Activated CD4-positive, alpha-beta T cell treated with anti-CD3 and anti-CD28 coated beads, Interleukin-2, amount 10 ng/mL, durations not matched to agents 24 days and 14 days (primary cell): Measurements from ENCODE around the gene NAT8L. TPM values are rescaled to one million over a fixed set of nuclear protein-coding genes. Genes with fewer than 3 reads are reported as not detected.

ENCODE experiments used
- DNase-seq: peaks from one replicate; pipeline ENCODE4 v3.0.0; 2022
- H3K27ac Mint-ChIP-seq: one replicate; pipeline ENCODE4 v1.8.0; 2022; ENCODE audit warnings: mild to moderate bottlenecking, mixed read lengths
- H3K27me3 Mint-ChIP-seq: one replicate; pipeline ENCODE4 v1.8.0; 2022; ENCODE audit warnings: mixed read lengths
- H3K36me3 Mint-ChIP-seq: one replicate; pipeline ENCODE4 v1.8.0; 2022; ENCODE audit warnings: low read depth, mild to moderate bottlenecking, mixed read lengths
- H3K4me1 Mint-ChIP-seq: one replicate; pipeline ENCODE4 v1.8.0; 2021; ENCODE audit warnings: mixed read lengths
- H3K4me3 Mint-ChIP-seq: one replicate; pipeline ENCODE4 v1.8.0; 2022; ENCODE audit warnings: mild to moderate bottlenecking, moderate library complexity, mixed read lengths
- H3K9me3 Mint-ChIP-seq: one replicate; pipeline ENCODE4 v1.8.0; 2021; ENCODE audit warnings: mixed read lengths
- intact Hi-C: fragments of 100-400 bp; cut with micrococcal nuclease; formaldehyde crosslinking; loops from one replicate; pipeline ENCODE4 v1.15.1; 2023
- total RNA-seq: library from RNA; stranded (reverse); gene quantifications from 2 replicates; pipeline ENCODE4 v1.2.3, GENCODE V29; 2022

The NAT8L gene
- total RNA-seq, 1 donor from 2014 or later: 7.3 TPM

DNA sequence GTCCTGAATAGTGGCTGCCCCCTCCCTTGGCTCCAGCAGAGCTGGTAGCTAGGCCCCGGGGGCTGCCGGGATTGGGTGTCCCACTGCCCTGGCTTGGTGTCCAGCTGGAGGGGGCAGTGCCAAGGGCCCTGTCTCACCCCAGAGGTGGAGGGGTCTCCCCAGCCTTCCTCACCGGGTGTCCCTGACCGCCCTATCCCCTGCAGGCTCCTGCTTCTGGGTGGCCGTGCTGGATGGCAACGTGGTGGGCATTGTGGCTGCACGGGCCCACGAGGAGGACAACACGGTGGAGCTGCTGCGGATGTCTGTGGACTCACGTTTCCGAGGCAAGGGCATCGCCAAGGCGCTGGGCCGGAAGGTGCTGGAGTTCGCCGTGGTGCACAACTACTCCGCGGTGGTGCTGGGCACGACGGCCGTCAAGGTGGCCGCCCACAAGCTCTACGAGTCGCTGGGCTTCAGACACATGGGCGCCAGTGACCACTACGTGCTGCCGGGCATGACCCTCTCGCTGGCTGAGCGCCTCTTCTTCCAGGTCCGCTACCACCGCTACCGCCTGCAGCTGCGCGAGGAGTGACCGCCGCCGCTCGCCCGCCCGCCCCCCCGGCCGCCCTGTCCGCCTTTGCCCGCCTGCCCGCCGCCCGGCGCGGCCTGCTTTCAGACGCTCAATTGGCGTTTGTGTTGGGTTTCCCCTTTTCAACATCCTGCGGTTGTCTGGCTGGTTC lies 4.6 kb downstream of the NAT8L start:
- H3K36me3 Mint-ChIP-seq: peaks cover 2% of the 10 kb centered on the region
- H3K4me1 Mint-ChIP-seq: no peaks in the 10 kb centered on the region
- H3K9me3 Mint-ChIP-seq: no peaks in the 10 kb centered on the region
- no peak overlapping the region for H3K27ac Mint-ChIP-seq
- H3K27me3 Mint-ChIP-seq: peaks cover 2% of the 10 kb centered on the region
- no peak overlapping the region for H3K4me3 Mint-ChIP-seq
- intact Hi-C loops: no loop called here
- DNase-seq: no peak

DNA sequence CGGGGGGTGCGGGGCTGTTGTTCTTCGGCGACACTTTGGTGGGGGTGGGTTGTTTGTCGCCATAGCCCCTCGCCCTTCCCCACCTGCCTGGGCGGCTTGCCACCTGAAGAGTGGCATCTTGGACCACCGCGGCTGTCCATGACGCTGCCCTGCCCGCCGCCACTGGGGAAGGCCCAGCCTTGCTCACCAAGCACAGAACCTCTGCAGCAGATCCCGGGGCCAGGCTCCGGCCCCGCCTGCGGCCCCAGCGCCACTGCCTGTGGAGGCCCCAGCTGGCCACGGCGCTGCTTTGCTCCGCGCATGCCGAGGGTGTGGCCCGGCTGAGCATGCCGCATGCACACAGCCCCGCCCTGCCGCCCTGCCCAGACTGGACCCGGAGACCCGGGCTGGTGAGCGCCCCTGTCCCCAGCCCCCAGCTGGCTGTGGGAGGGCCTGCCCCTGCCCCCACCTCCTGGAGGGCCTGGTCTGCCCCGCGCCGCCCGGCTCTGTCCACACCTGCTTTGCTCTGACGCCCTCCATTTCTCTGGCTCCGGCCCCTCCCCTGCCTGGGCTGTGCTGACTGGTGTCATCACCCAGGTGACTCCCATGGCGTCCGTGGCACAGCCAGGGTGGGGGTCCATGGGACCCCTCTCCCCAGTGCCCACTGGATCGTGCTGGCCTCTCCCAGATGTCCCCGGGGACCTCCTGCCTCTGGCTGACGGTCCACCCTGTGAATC lies 5.3 kb downstream of the NAT8L start:
- peaks cover 2% of the 10 kb centered on the region for H3K36me3 Mint-ChIP-seq
- no peak overlapping the region for H3K27ac Mint-ChIP-seq
- H3K4me3 Mint-ChIP-seq: no peak overlapping the region
- H3K4me1 Mint-ChIP-seq: no peaks in the 10 kb centered on the region
- no peak for DNase-seq
- intact Hi-C loops: no loop called here
- H3K27me3 Mint-ChIP-seq: peaks cover 2% of the 10 kb centered on the region
- H3K9me3 Mint-ChIP-seq: no peaks in the 10 kb centered on the region

DNA sequence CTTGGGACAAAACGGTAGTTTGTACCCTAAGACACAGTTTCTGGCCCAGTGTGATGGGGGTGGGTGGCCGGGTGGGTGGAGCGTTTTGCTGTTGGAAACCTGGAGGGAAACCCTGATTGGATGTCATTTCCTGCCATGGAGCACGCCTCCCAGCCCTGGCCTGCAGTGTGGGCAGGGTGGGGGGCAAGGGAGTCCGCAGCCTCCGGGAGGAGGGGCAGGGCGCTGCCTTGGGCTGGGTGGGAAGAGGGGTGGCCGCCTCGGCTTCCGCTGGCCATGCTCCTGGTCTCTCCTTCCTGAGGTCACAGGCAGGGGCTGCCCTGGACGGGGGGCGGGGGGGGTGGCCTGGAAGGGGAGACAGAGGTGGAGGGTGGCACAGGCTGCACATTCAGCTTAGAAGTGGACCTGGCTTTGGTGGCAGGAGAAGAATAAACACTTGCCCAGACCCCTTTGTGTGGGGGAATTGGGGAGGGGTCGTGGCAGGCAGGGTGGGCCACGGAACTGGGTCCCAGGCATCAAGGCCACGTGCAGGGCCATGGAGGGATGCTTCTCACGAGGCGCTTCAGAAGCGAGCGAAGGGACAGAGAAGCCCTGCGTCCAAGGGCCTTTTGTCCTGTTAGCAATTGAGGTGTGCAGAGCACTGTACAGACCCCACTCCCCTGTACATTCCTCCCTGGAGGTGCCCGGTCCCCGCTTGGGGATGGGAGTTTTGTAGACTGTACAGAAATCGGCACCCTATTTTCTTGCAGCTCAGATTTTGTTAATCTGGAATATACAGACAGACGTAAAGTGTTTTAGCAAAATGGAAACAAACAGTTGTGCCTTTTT lies 6.2 kb downstream of the NAT8L start:
- Mint-ChIP-seq H3K9me3 (no peaks in the 10 kb centered on the region), H3K4me3 (no peak overlapping the region), H3K4me1 (no peaks in the 10 kb centered on the region), H3K36me3 (peaks cover 2% of the 10 kb centered on the region), H3K27me3 (peaks cover 2% of the 10 kb centered on the region), H3K27ac (no peak overlapping the region)
- intact Hi-C loops: no loop called here
- DNase-seq: no peak

DNA sequence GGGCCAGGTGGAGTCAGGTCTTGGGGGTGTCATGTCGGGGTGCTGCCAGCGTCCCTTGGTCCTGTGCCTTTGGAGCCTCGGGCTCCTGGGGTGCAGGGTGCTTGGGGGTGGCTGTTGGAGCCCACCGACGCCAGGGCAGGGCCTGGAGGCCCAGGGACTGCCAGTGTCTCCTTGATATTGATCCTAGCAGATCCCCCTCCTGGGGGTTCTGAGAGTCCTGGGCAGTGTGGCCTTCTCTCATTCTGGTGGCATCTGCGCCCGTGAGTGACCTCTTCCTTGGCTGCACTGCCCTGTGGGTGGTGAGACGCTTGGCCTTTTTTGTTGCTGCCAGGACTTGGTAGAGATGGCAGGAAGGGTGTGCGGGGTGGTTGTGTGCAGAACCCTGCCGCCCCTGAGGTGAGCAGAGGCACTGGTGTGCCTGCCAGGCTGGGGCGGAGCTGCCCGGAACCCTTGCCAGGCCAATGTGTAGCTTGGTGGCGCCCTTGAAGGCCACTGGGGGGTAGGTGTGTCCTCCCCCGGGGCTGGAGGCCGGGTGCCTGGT lies 7.0 kb downstream of the NAT8L start:
- no peaks in the 10 kb centered on the region for H3K9me3 Mint-ChIP-seq

DNA sequence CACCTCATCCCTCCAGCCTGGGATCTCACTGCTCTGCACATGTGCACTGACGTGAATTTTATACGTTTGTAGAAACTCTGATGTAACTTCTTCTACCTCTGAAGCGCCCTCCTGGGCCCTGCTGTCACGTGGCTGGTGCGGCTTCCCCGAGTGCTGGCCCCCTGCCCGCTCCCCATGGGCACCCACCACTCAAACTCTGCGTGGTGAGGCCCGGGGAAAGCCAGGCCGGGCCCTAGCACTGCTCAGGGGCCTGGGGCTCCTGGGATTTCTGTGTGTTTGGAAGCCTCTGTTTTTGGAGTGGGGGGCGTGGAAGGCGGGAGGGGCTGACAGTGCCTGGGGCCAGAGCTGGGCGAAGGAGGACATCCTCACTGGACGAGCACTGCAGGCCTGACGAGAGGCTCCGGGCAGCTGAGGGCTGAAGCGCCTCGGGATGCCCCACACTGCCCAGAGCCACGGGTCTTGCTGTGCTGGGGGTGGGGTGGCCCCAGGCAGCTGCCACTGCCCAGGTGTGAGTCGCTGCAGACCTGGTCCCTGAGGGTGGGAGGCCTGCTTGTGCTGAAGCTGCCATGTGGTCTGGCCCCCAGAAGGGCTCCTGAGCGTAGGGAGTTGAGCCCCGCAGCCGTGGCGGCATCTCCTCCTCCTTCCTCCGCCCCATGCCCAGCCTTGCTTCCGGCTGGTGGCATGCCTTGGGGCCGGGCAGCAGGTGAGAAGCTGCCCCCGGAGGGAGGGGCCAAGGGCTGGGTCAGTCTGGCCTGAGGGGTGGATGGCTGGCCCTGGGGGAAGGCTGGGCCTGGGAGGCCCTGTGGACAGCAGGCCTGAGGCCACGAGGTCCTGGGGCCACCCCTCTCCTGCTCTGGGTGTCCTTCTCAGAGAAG lies 7.7 kb downstream of the NAT8L start:
- Mint-ChIP-seq H3K27ac (no peak overlapping the region), H3K9me3 (no peaks in the 10 kb centered on the region), H3K4me3 (no peak overlapping the region), H3K27me3 (peaks cover 2% of the 10 kb centered on the region), H3K36me3 (peaks cover 2% of the 10 kb centered on the region), H3K4me1 (no peaks in the 10 kb centered on the region)
- intact Hi-C loops: no loop called here
- no peak for DNase-seq

More for the DNA sequence above, 7.0 kb downstream of the NAT8L start:
- no peak for DNase-seq
- intact Hi-C loops: no loop called here
- H3K36me3 Mint-ChIP-seq: peaks cover 2% of the 10 kb centered on the region
- H3K4me1 Mint-ChIP-seq: no peaks in the 10 kb centered on the region
- H3K27me3 Mint-ChIP-seq: peaks cover 2% of the 10 kb centered on the region
- no peak overlapping the region for H3K4me3 Mint-ChIP-seq
- no peak overlapping the region for H3K27ac Mint-ChIP-seq

DNA sequence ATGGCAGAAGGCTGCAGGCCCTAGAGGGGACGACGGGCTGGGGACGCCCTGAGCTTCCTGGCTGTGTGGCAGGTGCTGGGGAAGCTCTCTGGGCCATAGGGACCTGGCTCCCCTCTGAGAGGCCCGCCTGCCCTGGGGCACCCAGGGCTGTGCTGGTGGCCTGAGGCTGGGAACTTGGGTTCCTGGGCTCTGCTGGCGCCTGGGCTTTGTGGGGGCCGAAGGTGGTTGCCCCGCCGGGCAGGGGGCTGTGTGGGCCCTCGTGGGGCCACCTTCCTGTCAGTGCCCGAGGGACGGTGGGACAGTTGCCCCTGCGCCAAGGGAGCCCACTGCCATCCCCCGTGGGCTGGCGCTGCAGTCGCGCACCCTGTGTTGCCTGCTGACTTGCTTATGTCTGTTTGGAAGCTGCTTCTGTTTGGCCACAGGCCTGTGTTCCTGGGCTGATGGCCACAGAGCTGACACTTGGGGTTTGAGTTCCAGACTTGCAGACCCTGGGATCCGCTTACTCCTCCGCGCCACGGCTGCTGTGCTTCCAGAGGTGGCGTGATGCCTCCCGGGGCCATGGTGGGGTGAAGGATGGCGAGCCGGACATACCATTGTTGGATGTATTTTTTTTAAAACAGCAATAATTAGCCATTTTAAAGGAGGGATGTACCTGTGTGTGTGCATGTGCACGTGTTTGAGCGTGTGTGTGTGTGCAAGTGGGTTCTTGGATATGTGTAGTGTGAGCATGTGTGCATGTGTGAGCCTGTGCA lies 8.5 kb downstream of the NAT8L start:
- Mint-ChIP-seq H3K4me1 (no peaks in the 10 kb centered on the region), H3K36me3 (peaks cover 2% of the 10 kb centered on the region), H3K27me3 (no peaks in the 10 kb centered on the region), H3K4me3 (no peak overlapping the region), H3K27ac (no peak overlapping the region), H3K9me3 (no peaks in the 10 kb centered on the region)
- intact Hi-C loops: no loop called here
- no peak for DNase-seq

DNA sequence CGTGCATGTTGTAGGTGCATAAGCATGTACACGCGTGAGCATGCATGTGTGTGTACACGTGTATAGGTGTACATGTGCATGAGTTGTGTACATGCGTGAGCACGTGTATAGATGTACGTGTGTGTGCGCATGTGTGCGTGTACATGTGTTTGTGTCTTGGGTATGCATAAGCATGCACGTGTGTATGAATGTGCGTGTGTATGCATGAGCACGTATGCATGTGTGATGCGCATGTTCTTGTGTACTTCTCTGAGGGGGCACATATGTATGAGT lies 9.0 kb downstream of the NAT8L start:
- intact Hi-C loops: no loop called here
- no peak overlapping the region for H3K4me3 Mint-ChIP-seq
- no peak overlapping the region for H3K27ac Mint-ChIP-seq
- H3K27me3 Mint-ChIP-seq: no peaks in the 10 kb centered on the region
- no peak for DNase-seq
- no peaks in the 10 kb centered on the region for H3K9me3 Mint-ChIP-seq
- H3K36me3 Mint-ChIP-seq: peaks cover 2% of the 10 kb centered on the region
- H3K4me1 Mint-ChIP-seq: no peaks in the 10 kb centered on the region

DNA sequence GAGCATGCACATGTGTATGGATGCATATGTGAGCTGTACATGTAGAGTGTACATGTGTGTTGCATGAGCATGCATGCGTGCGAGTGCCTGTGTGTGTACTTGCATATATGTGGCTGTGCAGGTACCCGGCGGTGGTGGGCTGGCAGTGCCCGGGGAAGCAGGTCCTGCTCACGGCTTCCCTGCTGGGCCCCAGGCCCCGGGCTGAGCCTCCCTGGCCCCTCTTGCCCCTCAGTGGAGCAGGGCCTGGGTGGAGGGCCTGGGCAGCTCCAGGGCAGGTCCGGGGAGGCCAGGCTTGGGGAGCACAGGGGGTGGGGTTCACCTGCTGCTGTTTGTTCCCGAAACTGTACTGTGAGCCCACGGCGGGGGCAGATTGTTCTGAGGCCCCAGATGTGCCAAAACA lies 9.4 kb downstream of the NAT8L start:
- H3K4me3 Mint-ChIP-seq: no peak overlapping the region
- intact Hi-C loops: no loop called here

DNA sequence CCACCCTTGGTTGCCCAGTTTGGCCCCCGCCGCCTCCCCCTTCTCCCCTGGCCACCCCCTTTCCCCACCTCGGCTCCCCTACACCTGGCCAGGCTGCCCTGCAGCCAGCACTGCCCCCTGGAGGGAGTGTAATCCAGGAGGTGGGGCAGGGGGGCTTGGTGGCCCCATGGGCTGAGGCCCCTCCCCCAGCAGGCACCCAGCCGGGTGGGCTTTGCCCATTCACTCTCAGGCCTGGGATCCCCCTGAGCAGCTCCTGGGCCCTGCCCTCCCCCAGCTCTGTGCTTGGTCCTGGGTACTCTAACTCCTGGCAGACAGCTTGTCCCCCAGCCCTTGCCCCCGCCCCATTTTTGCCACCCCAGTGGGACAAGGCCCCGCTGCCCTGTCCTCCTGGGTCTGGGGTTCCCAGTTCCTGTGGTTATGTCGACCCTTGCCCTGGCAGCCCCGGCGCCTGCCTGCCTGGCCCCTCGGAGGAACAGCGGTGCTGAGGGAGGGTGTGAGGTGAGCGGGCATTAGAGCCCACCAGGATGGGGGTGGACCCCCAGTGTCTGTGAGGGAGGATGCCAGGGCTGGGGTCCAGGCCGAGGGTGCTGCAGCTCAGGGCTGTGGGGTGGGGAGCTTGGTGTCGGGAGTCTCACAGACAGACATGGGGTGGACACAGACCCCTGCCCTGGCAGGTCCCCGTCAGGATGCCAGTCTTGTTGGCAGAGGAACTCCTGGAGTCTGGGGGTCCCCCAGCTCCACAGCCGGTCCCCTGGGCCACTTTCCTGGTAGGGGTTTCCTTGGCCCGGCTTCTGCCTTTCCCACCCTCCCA lies 10.2 kb downstream of the NAT8L start:
- DNase-seq: no peak
- Mint-ChIP-seq H3K36me3 (peaks cover 2% of the 10 kb centered on the region), H3K27ac (no peak overlapping the region), H3K4me3 (no peak overlapping the region), H3K27me3 (no peaks in the 10 kb centered on the region), H3K9me3 (no peaks in the 10 kb centered on the region), H3K4me1 (no peaks in the 10 kb centered on the region)
- intact Hi-C loops: no loop called here

More for the DNA sequence above, 9.4 kb downstream of the NAT8L start:
- no peaks in the 10 kb centered on the region for H3K27me3 Mint-ChIP-seq
- peaks cover 2% of the 10 kb centered on the region for H3K36me3 Mint-ChIP-seq
- no peak for DNase-seq
- H3K27ac Mint-ChIP-seq: no peak overlapping the region
- H3K9me3 Mint-ChIP-seq: no peaks in the 10 kb centered on the region
- H3K4me1 Mint-ChIP-seq: no peaks in the 10 kb centered on the region

DNA sequence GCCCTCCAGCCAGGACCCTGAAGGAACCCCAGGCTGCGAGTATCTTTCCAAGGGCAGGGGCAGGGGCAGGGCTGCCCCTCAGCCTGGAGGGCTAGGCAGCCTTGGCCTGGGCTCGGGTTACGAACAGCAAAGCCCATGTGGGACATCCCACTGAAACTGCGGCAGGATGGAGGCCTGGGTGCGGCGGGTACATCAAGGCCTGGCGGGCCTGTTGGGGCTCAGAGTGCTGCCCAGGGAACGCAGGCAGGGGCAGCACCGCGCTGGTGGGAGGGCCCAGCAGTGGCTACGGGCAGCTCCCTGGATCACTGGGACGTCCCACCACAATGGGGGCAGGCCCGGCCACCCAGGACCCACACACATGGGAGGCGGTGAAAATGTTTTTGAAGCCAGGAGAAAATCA lies 10.9 kb downstream of the NAT8L start:
- H3K4me3 Mint-ChIP-seq: no peak overlapping the region
- no peaks in the 10 kb centered on the region for H3K4me1 Mint-ChIP-seq
- intact Hi-C loops: no loop called here
- DNase-seq: no peak
- H3K27me3 Mint-ChIP-seq: no peaks in the 10 kb centered on the region
- H3K27ac Mint-ChIP-seq: no peak overlapping the region
- H3K36me3 Mint-ChIP-seq: no peaks in the 10 kb centered on the region
- no peaks in the 10 kb centered on the region for H3K9me3 Mint-ChIP-seq

DNA sequence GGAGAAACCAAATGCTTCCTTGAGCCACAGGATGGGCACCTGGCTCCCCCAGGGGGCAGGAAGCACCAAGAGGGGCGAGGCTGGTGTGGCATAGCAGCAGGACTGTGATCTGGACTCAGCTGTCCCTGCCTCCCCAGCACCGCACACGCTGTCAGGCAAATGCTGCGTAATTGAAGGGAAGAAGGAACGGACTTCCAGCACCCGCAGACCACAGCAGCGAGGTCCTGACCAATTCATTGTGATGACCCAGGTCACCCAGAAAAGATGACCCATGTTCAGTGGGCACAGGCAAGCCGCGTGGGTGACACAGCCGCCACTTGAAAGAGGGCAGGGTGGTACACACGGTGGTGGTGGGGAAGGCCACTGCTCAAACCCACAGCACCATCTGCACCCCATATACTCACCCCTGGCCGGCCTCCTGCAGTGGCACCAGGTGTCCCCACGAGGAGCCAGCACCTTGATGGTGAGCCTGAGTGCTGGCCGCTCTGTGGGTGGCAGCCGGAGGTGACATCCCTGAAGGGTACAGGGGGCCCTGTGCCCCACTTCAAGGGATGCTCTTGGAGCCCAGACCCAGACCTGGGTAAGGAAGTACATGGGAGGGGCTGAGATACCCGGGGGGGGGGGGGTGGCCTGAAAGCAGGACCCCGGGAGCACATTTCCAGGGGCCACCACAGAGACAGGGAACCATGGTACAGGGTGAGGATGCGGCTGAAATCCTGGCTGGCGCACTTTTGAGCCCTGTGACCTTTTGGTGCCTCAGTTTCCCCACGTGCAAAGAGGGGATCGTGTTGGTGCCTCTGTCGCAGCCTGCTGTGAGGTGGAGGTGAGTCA lies 11.5 kb downstream of the NAT8L start:
- no peaks in the 10 kb centered on the region for H3K4me1 Mint-ChIP-seq
- H3K36me3 Mint-ChIP-seq: no peaks in the 10 kb centered on the region
- no peak overlapping the region for H3K27ac Mint-ChIP-seq
- no peaks in the 10 kb centered on the region for H3K27me3 Mint-ChIP-seq
- H3K9me3 Mint-ChIP-seq: no peaks in the 10 kb centered on the region
- no peak for DNase-seq
- no peak overlapping the region for H3K4me3 Mint-ChIP-seq
- intact Hi-C loops: no loop called here
